Measurements from ENCODE around the gene ULK3.

ULK3 gene

GRCh38 chr15:74842581-74843444, at the start of gene ULK3:
ULK3 (minus strand) TSS chr15:74843156; CDS start chr15:74843105, 51 bp downstream.
- in situ Hi-C loops (cut with HindIII; ENCODE audit: low sequenced_read_pairs) = no loop called here
- peak; percentile 36 for DNase-seq (ENCODE audit: low read depth)
- TF ChIP-seq CTCF (IDR thresholded peaks at IDR 0.05; ENCODE audit: low read depth, low read length, missing control alignments) = peak; percentile 40
- peak within 1 kb of the TSS; percentile 87 for H3K4me3 ChIP-seq (ENCODE audit: low read depth, low read length)

- in situ Hi-C loops (cut with HindIII; ENCODE audit: low sequenced_read_pairs) = no loop called here
- no peak for TF ChIP-seq CTCF (IDR thresholded peaks at IDR 0.05; ENCODE audit: low read depth, low read length, missing control alignments)
- no peak overlapping the region for H3K4me3 ChIP-seq (ENCODE audit: low read depth, low read length)
- DNase-seq (ENCODE audit: low read depth) = no peak
Observed at GRCh38 chr15:74892313-74892712, 49.4 kb upstream of the ULK3 start.

- DNase-seq (ENCODE audit: low read depth) = no peak
- TF ChIP-seq CTCF (IDR thresholded peaks at IDR 0.05; ENCODE audit: low read depth, low read length, missing control alignments) = no peak
- in situ Hi-C loops (cut with HindIII; ENCODE audit: low sequenced_read_pairs) = no loop called here
- no peak overlapping the region for H3K4me3 ChIP-seq (ENCODE audit: low read depth, low read length)
Observed at GRCh38 chr15:74891469-74891868, 48.5 kb upstream of the ULK3 start.

- DNase-seq (ENCODE audit: low read depth) = no peak
- in situ Hi-C loops (cut with HindIII; ENCODE audit: low sequenced_read_pairs) = no loop called here
- H3K4me3 ChIP-seq (ENCODE audit: low read depth, low read length) = peak overlapping the region; percentile 94
- TF ChIP-seq CTCF (IDR thresholded peaks at IDR 0.05; ENCODE audit: low read depth, low read length, missing control alignments) = no peak
Observed at GRCh38 chr15:74890665-74890960, 47.7 kb upstream of the ULK3 start.

- in situ Hi-C loops (cut with HindIII; ENCODE audit: low sequenced_read_pairs) = no loop called here
- no peak for TF ChIP-seq CTCF (IDR thresholded peaks at IDR 0.05; ENCODE audit: low read depth, low read length, missing control alignments)
- peak; percentile 33 for DNase-seq (ENCODE audit: low read depth)
- H3K4me3 ChIP-seq (ENCODE audit: low read depth, low read length) = peak within 1 kb of the TSS; percentile 94
Observed at GRCh38 chr15:74889883-74890664, 47.1 kb upstream of the ULK3 start, which contains the start of gene MPI. MPI (plus strand) TSS chr15:74890042; CDS start chr15:74890074, 32 bp downstream.

- TF ChIP-seq CTCF (IDR thresholded peaks at IDR 0.05; ENCODE audit: low read depth, low read length, missing control alignments) = no peak
- H3K4me3 ChIP-seq (ENCODE audit: low read depth, low read length) = peak overlapping the region; percentile 94
- DNase-seq (ENCODE audit: low read depth) = no peak
- in situ Hi-C loops (cut with HindIII; ENCODE audit: low sequenced_read_pairs) = no loop called here
Observed at GRCh38 chr15:74889390-74889882, 46.5 kb upstream of the ULK3 start.
